CD4-positive, alpha-beta T cell (primary cell): ENCODE data around the gene ARHGEF5. TPM values are rescaled to one million over a fixed set of nuclear protein-coding genes. Genes with fewer than 3 reads are reported as not detected.

Source experiments
- ATAC-seq: fragments of 200-7000 bp; cut with Tn5 transposase; one replicate; pipeline ENCODE4 v1.10.0; 2022; ENCODE audit warnings: mild to moderate bottlenecking; ENCODE audit not compliant: poor library complexity
- CTCF ChIA-PET: fragments of 350-600 bp; sonication (Branson Sonifier 250); formaldehyde crosslinking; loops from one replicate; lab custom pipeline; 2021; ENCODE audit warnings: antibody characterized with exemption, inconsistent platforms; lab: Charles Lee
- POLR2A ChIA-PET: fragments of 350-600 bp; sonication (Branson Sonifier 250); formaldehyde crosslinking; loops from one replicate; lab custom pipeline; 2021; ENCODE audit warnings: antibody characterized with exemption, inconsistent platforms; lab: Charles Lee
- DNase-seq, 14 experiments: peaks; one replicate each; pipeline ENCODE4 v3.0.0-alpha.2; 2013 to 2020; ENCODE audit warnings: mixed read lengths in 2 of 14
- H3K27ac ChIP-seq, 2 donors: one replicate each; pipeline versions ENCODE4 v1.5.1 to v1.7.0; 2013; ENCODE audit warnings: low read length in 2 of 2, low read depth in 1 of 2, mild to moderate bottlenecking in 1 of 2
- H3K27me3 ChIP-seq, 2 experiments: 1 replicate in 1 of 2; 2 replicates in 1 of 2; pipeline versions ENCODE4 v1.6.1 to v1.7.0; 2013; ENCODE audit warnings: low read length in 2 of 2, control low read depth in 1 of 2, mild to moderate bottlenecking in 1 of 2, moderate library complexity in 1 of 2; ENCODE audit not compliant: insufficient read depth in 2 of 2, control insufficient read depth in 1 of 2
- H3K36me3 ChIP-seq: one replicate; pipeline ENCODE4 v1.6.1; 2013; ENCODE audit warnings: low read length, control low read depth; ENCODE audit not compliant: insufficient read depth
- H3K4me1 ChIP-seq: one replicate; pipeline ENCODE4 v1.6.1; 2013; ENCODE audit warnings: low read length, control low read depth; ENCODE audit not compliant: insufficient read depth
- H3K4me3 ChIP-seq: one replicate; pipeline ENCODE4 v1.5.1; 2013; ENCODE audit warnings: mild to moderate bottlenecking, low read length, moderate library complexity
- H3K9me3 ChIP-seq, 2 experiments: 1 replicate in 1 of 2; 2 replicates in 1 of 2; pipeline versions ENCODE4 v1.6.1 to v1.7.0; 2013; ENCODE audit warnings: low read length in 2 of 2, mild to moderate bottlenecking in 2 of 2, control low read depth in 1 of 2, moderate library complexity in 1 of 2; ENCODE audit not compliant: control insufficient read depth in 1 of 2, insufficient read depth in 1 of 2
- H3K27ac Mint-ChIP-seq: one replicate; pipeline ENCODE4 v1.8.0; 2020; ENCODE audit warnings: mixed read lengths
- H3K27me3 Mint-ChIP-seq: one replicate; pipeline ENCODE4 v1.8.0; 2021; ENCODE audit warnings: mixed read lengths
- H3K36me3 Mint-ChIP-seq: one replicate; pipeline ENCODE4 v1.8.0; 2021; ENCODE audit warnings: low read depth, mixed read lengths
- H3K4me1 Mint-ChIP-seq: one replicate; pipeline ENCODE4 v1.8.0; 2021; ENCODE audit warnings: low read depth, mixed read lengths
- H3K4me3 Mint-ChIP-seq: one replicate; pipeline ENCODE4 v1.8.0; 2020; ENCODE audit warnings: mild to moderate bottlenecking, mixed read lengths
- H3K9me3 Mint-ChIP-seq: one replicate; pipeline ENCODE4 v1.8.0; 2020; ENCODE audit warnings: mixed read lengths
- CTCF ChIP-seq: fragments of 200-600 bp; IDR thresholded peaks from one replicate; pipeline ENCODE4 v1.8.0; 2022; ENCODE audit warnings: antibody characterized with exemption, mild to moderate bottlenecking
- intact Hi-C, 2 experiments: fragments of 100-400 bp; cut with DNase I in 1 of 2; cut with micrococcal nuclease in 1 of 2; formaldehyde crosslinking; loops; one replicate each; pipeline versions ENCODE4 v1.15.1 to v1.9.0; 2023 to 2025; cut with DNase I, micrococcal nuclease
- total RNA-seq, 174 experiments: library from RNA in 2 of 174; stranded (reverse) in 2 of 174; gene quantifications; one replicate each; pipeline ENCODE4 v1.2.3 and lab custom pipeline; 2021 to 2026

Gene ARHGEF5
- total RNA-seq, 2 experiments from 2014 or later = 7.9 to 9.0 TPM

DNA sequence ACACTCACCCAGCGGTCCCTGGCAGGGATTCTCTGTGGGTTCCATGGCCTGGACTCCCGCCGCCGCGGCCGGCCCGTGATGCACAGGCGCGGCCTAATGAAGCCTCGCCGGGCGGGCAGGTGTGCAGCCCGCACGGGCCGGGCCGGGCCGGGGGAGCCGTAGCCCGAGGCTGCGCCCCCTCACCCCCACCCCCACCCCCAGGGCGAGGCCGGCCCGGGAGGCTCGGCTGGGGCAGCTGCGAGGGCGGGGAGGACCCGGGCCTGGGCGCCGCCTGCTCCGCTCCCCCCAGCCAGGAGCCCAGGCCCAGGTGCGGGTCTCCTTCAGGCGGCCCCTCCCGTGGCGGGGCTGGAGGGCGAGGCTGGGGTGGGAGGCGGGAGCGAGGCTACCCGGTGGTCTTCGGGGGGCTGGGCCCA lies 48.5 kb downstream of the ARHGEF5 start, which contains the start of gene NOBOX:
Gene NOBOX, minus strand, starts transcription at position 45 of the 413 bp plus-strand sequence.
- ATAC-seq (no peak), DNase-seq (no peak)
- no peaks in the 10 kb centered on the region for H3K36me3 ChIP-seq
- H3K36me3 Mint-ChIP-seq = no peaks in the 10 kb centered on the region
- H3K27me3 ChIP-seq = no peaks in the 10 kb centered on the region
- H3K4me3 Mint-ChIP-seq = no peak within 1 kb of the TSS
- H3K4me1 ChIP-seq = no peaks in the 10 kb centered on the region
- H3K27me3 Mint-ChIP-seq = peaks cover 12% of the 10 kb centered on the region
- no peak within 1 kb of the TSS for H3K27ac Mint-ChIP-seq
- intact Hi-C loops = no loop called here
- H3K4me3 ChIP-seq = no peak within 1 kb of the TSS
- H3K9me3 ChIP-seq = no peaks in the 10 kb centered on the region
- no peaks in the 10 kb centered on the region for H3K9me3 Mint-ChIP-seq
- H3K4me1 Mint-ChIP-seq = no peaks in the 10 kb centered on the region
- ChIA-PET CTCF (no interaction called here), POLR2A (no interaction called here)
- H3K27ac ChIP-seq = no peak within 1 kb of the TSS
- TF ChIP-seq CTCF = no peak

- H3K9me3 ChIP-seq = no peaks in the 10 kb centered on the region
- ATAC-seq (no peak), DNase-seq (no peak)
- no peaks in the 10 kb centered on the region for H3K27me3 ChIP-seq
- no peak overlapping the region for H3K27ac Mint-ChIP-seq
- H3K27ac ChIP-seq = no peak overlapping the region
- no peaks in the 10 kb centered on the region for H3K36me3 Mint-ChIP-seq
- peaks cover 12% of the 10 kb centered on the region for H3K27me3 Mint-ChIP-seq
- H3K9me3 Mint-ChIP-seq = no peaks in the 10 kb centered on the region
- TF ChIP-seq CTCF = no peak
- no peak overlapping the region for H3K4me3 ChIP-seq
- POLR2A ChIA-PET = no interaction called here
- H3K4me1 ChIP-seq = no peaks in the 10 kb centered on the region
- no peaks in the 10 kb centered on the region for H3K4me1 Mint-ChIP-seq
- H3K36me3 ChIP-seq = no peaks in the 10 kb centered on the region
- intact Hi-C loops = no loop called here
- CTCF ChIA-PET = no interaction called here
- no peak overlapping the region for H3K4me3 Mint-ChIP-seq
These were observed 49.7 kb downstream of the ARHGEF5 start for GRCh38 chr7:144404946-144405345.

GRCh38 chr7:144407266-144407931 lies 52.2 kb downstream of the ARHGEF5 start:
- no peak overlapping the region for H3K4me3 ChIP-seq
- ChIA-PET POLR2A (no interaction called here), CTCF (no interaction called here)
- Mint-ChIP-seq H3K27ac (no peak overlapping the region), H3K36me3 (no peaks in the 10 kb centered on the region), H3K9me3 (no peaks in the 10 kb centered on the region), H3K4me3 (no peak overlapping the region), H3K27me3 (peaks cover 12% of the 10 kb centered on the region), H3K4me1 (no peaks in the 10 kb centered on the region)
- H3K4me1 ChIP-seq = no peaks in the 10 kb centered on the region
- H3K27me3 ChIP-seq = no peaks in the 10 kb centered on the region
- H3K9me3 ChIP-seq = no peaks in the 10 kb centered on the region
- no peak for ATAC-seq
- intact Hi-C loops = no loop called here
- no peak for TF ChIP-seq CTCF
- no peak for DNase-seq
- no peaks in the 10 kb centered on the region for H3K36me3 ChIP-seq
- H3K27ac ChIP-seq = no peak overlapping the region
